Measurements from ENCODE around the gene DNAH10. TPM values are rescaled to one million over a fixed set of nuclear protein-coding genes. Genes with fewer than 3 reads are reported as not detected.
A peak's percentile ranks its signal among the peaks of the same experiment; 100 is the strongest.

The DNAH10 gene
- polyA plus RNA-seq, 2 of the 4 experiments (the other 2 are of a cell fraction) = 0.14 to 0.39 TPM

GRCh38 chr12:123840765-123841425 is 78.8 kb downstream of the DNAH10 start:
- no peak overlapping the region for H3K27ac ChIP-seq
- H3K4me3 ChIP-seq = no peak overlapping the region
- FAIRE-seq (no peak), ATAC-seq (peak in 1 of 2 experiments; percentile 29; a peak in 3 of 6 replicates), DNase-seq (ENCODE audit: low read depth in 1 of 2, low spot score in 1 of 2) (no peak)
- ChIA-PET CTCF (interaction anchor here (0.6 kb wide), 1 partner anchor 52 kb away, joined by 5 read pairs; no protein-coding TSS in a partner anchor), POLR2A (no interaction called here)
- 80% methylated on average over 16 of the region's 16 CpGs for WGBS (ENCODE audit: missing lambda C conversion rate)
- H3K4me1 ChIP-seq = no peaks in the 10 kb centered on the region
- TF ChIP-seq CHD2 (IDR thresholded peaks at IDR 0.05; ENCODE audit: low read length, partially characterized antibody) = no peak
- TF ChIP-seq RAD21 (conservative IDR thresholded peaks at IDR 0.05 in 1 of 2, IDR thresholded peaks at IDR 0.05 in 1 of 2) = no peak
- no peak for TF ChIP-seq JUNB (IDR thresholded peaks at IDR 0.05)
- no peak for TF ChIP-seq NFE2L2 (conservative IDR thresholded peaks at IDR 0.05; ENCODE audit: low read length)
- TF ChIP-seq CEBPB (IDR thresholded peaks at IDR 0.05) = peak; percentile 68 to 85; a peak in 3 of 4 replicates
- no peak for TF ChIP-seq E2F6 (IDR thresholded peaks at IDR 0.05; ENCODE audit: borderline replicate concordance, low read depth)
- TF ChIP-seq MAZ (IDR thresholded peaks at IDR 0.05; ENCODE audit: borderline replicate concordance, low read depth, low read length) = no peak
- no peak overlapping the region for H3K4me2 ChIP-seq
- no peaks in the 10 kb centered on the region for H3K9me3 ChIP-seq

- WGBS (ENCODE audit: missing lambda C conversion rate) = 76% methylated on average over 14 of the region's 14 CpGs
- Histone ChIP-seq H3K4me3 (no peak overlapping the region), H3K4me2 (no peak overlapping the region), H3K27ac (no peak overlapping the region), H3K9me3 (no peaks in the 10 kb centered on the region), H3K4me1 (no peaks in the 10 kb centered on the region)
- ATAC-seq (no peak), DNase-seq (ENCODE audit: low read depth in 1 of 2, low spot score in 1 of 2) (no peak), FAIRE-seq (no peak)
- ChIA-PET POLR2A (no interaction called here), CTCF (interaction anchor here (0.8 kb wide), 1 partner anchor 76 kb away, joined by 3 read pairs; no protein-coding TSS in a partner anchor)
- TF ChIP-seq KDM1A (IDR thresholded peaks at IDR 0.05; ENCODE audit: low read depth) (no peak), ATOH8 (CRISPR knock-in tag; IDR thresholded peaks at IDR 0.05; ENCODE audit: low read depth) (no peak), RAD21 (conservative IDR thresholded peaks at IDR 0.05 in 1 of 2, IDR thresholded peaks at IDR 0.05 in 1 of 2) (no peak), EHF (CRISPR knock-in tag; IDR thresholded peaks at IDR 0.05) (no peak), HDAC2 (IDR thresholded peaks at IDR 0.05) (no peak), NR3C1 (IDR thresholded peaks at IDR 0.05) (no peak)
These were observed 82.0 kb downstream of the DNAH10 start for GRCh38 chr12:123843912-123844748.

GRCh38 chr12:123845881-123846280 is 83.8 kb downstream of the DNAH10 start:
- DNase-seq (ENCODE audit: low read depth in 1 of 2, low spot score in 1 of 2) = no peak
- Histone ChIP-seq H3K4me1 (no peaks in the 10 kb centered on the region), H3K27ac (no peak overlapping the region), H3K9me3 (no peaks in the 10 kb centered on the region), H3K4me3 (no peak overlapping the region), H3K4me2 (no peak overlapping the region)
- FAIRE-seq = no peak
- WGBS (ENCODE audit: missing lambda C conversion rate) = 66% methylated on average over 19 of the region's 19 CpGs
- ATAC-seq = no peak
- TF ChIP-seq RNF2 (IDR thresholded peaks at IDR 0.05; ENCODE audit: borderline replicate concordance, low read depth) = no peak
- TF ChIP-seq TP53 (CRISPR knock-in tag; IDR thresholded peaks at IDR 0.05) = no peak
- no peak for TF ChIP-seq HOXB13 (CRISPR knock-in tag; IDR thresholded peaks at IDR 0.05; ENCODE audit: low read depth)
- no peak for TF ChIP-seq HOXA7 (CRISPR knock-in tag; IDR thresholded peaks at IDR 0.05)
- TF ChIP-seq PHF8 (IDR thresholded peaks at IDR 0.05; ENCODE audit: borderline replicate concordance, low read depth) = no peak
- no peak for TF ChIP-seq RFX5 (IDR thresholded peaks at IDR 0.05)
- TF ChIP-seq ELK1 (IDR thresholded peaks at IDR 0.05; ENCODE audit: low read depth, low read length) = no peak
- no peak for TF ChIP-seq FOSL2 (IDR thresholded peaks at IDR 0.05)
- TF ChIP-seq FOSL2 (CRISPR knock-in tag; IDR thresholded peaks at IDR 0.05) = no peak
- no peak for TF ChIP-seq HES2 (IDR thresholded peaks at IDR 0.05)
- no peak for TF ChIP-seq RCOR1 (IDR thresholded peaks at IDR 0.05; ENCODE audit: low read depth, low read length)
- no peak for TF ChIP-seq HOXB5 (CRISPR knock-in tag; IDR thresholded peaks at IDR 0.05)
- no peak for TF ChIP-seq FOSB (CRISPR knock-in tag; IDR thresholded peaks at IDR 0.05)
- POLR2A ChIA-PET = no interaction called here
- CTCF ChIA-PET = no interaction called here
